GM19468 (cell line): Measurements from ENCODE around the gene CRABP2.

Experiments used
- ATAC-seq: cut with Tn5 transposase; IDR thresholded peaks from one replicate; pipeline ENCODE4 v1.9.1; 2021; ENCODE audit warnings: mild to moderate bottlenecking, moderate library complexity, moderate number of reproducible peaks; ENCODE audit not compliant: unreplicated experiment; ENCODE audit errors: extremely low read depth

Gene CRABP2

GRCh38 chr1:156675210-156676113, 29.9 kb downstream of the CRABP2 start:
- no peak for ATAC-seq

GRCh38 chr1:156673387-156674121, 31.8 kb downstream of the CRABP2 start:
- ATAC-seq: no peak

GRCh38 chr1:156671804-156672203, 33.6 kb downstream of the CRABP2 start:
- no peak for ATAC-seq

GRCh38 chr1:156670791-156671190, 34.6 kb downstream of the CRABP2 start:
- ATAC-seq: no peak

- ATAC-seq: no peak
Observed at GRCh38 chr1:156670359-156670758, 35.0 kb downstream of the CRABP2 start.

GRCh38 chr1:156669794-156670193, 35.6 kb downstream of the CRABP2 start:
- ATAC-seq: no peak

- ATAC-seq: no peak
Observed at GRCh38 chr1:156668801-156669637, 36.4 kb downstream of the CRABP2 start.

GRCh38 chr1:156667968-156668709, 37.2 kb downstream of the CRABP2 start:
- ATAC-seq: no peak

GRCh38 chr1:156667610-156667967, 37.8 kb downstream of the CRABP2 start:
- ATAC-seq: no peak

- no peak for ATAC-seq
Observed at GRCh38 chr1:156666862-156667609, 38.3 kb downstream of the CRABP2 start.

GRCh38 chr1:156665539-156665938, 39.8 kb downstream of the CRABP2 start:
- no peak for ATAC-seq

- no peak for ATAC-seq
Observed at GRCh38 chr1:156664767-156665411, 40.5 kb downstream of the CRABP2 start.

GRCh38 chr1:156664046-156664766, 41.2 kb downstream of the CRABP2 start:
- ATAC-seq: no peak

- no peak for ATAC-seq
Observed at GRCh38 chr1:156663178-156663577, 42.2 kb downstream of the CRABP2 start.

GRCh38 chr1:156662800-156663055, 42.7 kb downstream of the CRABP2 start:
- ATAC-seq: no peak

- no peak for ATAC-seq
Observed at GRCh38 chr1:156662005-156662799, 43.2 kb downstream of the CRABP2 start.

GRCh38 chr1:156660752-156661112, 44.7 kb downstream of the CRABP2 start:
- ATAC-seq: no peak
